Mammary epithelial cell (primary cell): ENCODE measurements around the gene BCL11B.

ENCODE experiments used
- EZH2 ChIP-seq: IDR thresholded peaks from 2 replicates; pipeline ENCODE4 v1.6.1; 2012; ENCODE audit warnings: low read length, inconsistent platforms, borderline replicate concordance
- TF ChIP-seq, protein P1 (sequence below), 2 donors: IDR thresholded peaks in 1 of 2; conservative IDR thresholded peaks in 1 of 2; 2 replicates each; pipeline ENCODE4 v1.5.1; 2011 to 2012; ENCODE audit warnings: inconsistent platforms in 2 of 2, low read length in 2 of 2, mild to moderate bottlenecking in 2 of 2, control low read depth in 1 of 2, low read depth in 1 of 2; ENCODE audit not compliant: insufficient read depth in 1 of 2; ENCODE audit errors: extremely low read depth in 1 of 2

DNA sequence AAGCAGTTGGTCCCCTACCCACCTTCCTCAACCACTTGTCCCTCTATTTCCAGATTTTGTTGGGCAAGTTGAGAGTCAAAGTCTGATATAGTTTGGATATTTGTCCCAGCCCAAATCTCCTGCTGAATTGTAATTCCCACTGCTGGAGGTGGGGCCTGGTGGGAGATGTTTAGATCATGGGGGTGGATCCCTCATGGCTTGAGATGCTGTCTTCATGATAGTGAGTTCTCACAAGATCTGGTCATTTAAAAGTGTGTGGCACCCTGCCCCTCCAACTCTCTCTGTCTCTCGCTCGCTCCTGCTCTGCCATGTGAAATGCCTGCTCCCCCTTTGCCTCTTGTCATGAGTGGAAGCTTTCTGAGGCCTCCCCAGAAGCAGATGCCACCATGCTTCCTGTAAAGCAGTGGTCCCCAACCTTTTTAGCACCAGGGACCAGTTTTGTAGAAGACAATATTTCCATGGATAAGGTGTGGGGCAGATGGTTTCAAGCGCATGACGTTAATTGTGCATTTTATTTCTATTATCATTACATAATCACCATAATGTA, 37.3 kb upstream of the BCL11B start:
- TF ChIP-seq, protein P1, sequence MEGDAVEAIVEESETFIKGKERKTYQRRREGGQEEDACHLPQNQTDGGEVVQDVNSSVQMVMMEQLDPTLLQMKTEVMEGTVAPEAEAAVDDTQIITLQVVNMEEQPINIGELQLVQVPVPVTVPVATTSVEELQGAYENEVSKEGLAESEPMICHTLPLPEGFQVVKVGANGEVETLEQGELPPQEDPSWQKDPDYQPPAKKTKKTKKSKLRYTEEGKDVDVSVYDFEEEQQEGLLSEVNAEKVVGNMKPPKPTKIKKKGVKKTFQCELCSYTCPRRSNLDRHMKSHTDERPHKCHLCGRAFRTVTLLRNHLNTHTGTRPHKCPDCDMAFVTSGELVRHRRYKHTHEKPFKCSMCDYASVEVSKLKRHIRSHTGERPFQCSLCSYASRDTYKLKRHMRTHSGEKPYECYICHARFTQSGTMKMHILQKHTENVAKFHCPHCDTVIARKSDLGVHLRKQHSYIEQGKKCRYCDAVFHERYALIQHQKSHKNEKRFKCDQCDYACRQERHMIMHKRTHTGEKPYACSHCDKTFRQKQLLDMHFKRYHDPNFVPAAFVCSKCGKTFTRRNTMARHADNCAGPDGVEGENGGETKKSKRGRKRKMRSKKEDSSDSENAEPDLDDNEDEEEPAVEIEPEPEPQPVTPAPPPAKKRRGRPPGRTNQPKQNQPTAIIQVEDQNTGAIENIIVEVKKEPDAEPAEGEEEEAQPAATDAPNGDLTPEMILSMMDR (conservative IDR thresholded peaks at IDR 0.05 in 1 of 2, IDR thresholded peaks at IDR 0.05 in 1 of 2; ENCODE audit: extremely low read depth in 1 of 2, insufficient read depth in 1 of 2, low read depth in 1 of 2, low read length in 2 of 2) = no peak
- no peak for TF ChIP-seq EZH2
